NCI-H226 (cell line): ENCODE measurements around the gene DTX4.
"Not testable (repeated sequence)": the region's sequence is repeated elsewhere in the genome, so short reads cannot be mapped to it uniquely, and the experiment has no call there.

Experiments used
- DNase-seq: peaks from one replicate; pipeline ENCODE4 v3.0.0-alpha.2; 2015

DTX4 gene

DNA sequence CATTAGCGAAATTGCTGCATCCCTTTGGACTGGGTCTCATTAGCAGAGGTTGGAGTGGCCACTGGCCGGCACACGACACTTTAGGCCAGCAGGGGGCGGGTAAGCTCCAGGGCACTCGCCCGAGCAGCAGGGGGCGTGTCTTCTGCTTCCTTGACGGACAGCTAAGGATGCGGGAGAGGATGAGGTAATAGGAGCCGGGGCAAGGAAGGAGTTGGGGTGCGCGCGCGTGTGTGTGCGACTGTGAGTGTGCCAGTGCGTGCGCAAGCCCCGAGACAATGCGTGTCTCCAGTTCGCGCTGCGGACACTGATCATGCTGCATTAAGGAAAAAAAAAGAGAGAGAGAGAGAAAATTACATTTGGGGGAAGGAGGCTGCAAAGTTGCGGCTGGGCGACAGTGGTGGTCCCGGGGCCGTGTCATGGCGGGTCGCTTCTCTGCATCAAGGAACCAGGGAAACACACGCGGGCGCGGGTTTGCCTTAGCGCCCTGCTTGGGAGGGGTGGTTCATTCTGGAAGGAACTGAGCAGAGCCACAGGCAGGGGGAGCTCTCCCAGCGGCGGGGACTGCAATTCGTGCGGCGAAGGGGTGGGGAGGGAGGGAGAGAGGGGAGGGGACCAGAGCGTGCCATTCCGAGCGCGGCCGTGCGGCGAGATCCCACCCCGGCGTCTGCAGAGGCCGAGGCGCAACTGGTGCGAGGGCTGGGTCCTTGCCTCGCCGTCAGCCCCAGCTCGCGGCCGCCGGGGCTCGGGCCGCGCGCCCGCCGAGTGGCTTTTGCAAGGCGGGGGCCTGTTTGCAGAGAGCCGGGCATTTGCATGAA, at the start of gene DTX4:
TSS of gene DTX4 (plus strand) at position 625 of the 815 bp plus-strand sequence. CDS start 464 bp downstream, outside the sequence.
- peak; percentile 81 for DNase-seq

- peak; percentile 56 for DNase-seq
Observed at GRCh38 chr11:59135648-59136461, 36.1 kb upstream of the DTX4 start.

DNA sequence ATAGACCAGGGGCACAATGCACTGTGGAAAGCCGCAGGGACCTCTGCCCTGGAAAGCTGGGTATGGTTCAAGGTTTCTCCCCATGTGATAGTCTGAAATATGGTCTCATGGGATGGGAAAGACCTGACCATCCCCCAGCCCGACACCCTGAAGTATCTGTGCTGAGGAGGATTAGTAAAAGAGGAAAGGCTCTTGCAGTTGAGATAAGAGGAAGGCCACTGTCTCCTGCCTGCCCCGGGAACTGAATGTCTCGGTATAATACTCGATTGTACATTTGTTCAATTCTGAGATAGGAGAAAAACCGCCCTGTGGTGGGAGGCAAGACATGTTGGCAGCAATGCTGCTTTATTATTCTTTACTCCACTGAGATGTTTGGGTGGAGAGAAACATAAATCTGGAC, 35.4 kb upstream of the DTX4 start:
- not testable (repeated sequence) for DNase-seq

- DNase-seq, result no peak
Observed at GRCh38 chr11:59137190-59137589, 34.7 kb upstream of the DTX4 start.

- no peak for DNase-seq
Observed at GRCh38 chr11:59138643-59139042, 33.3 kb upstream of the DTX4 start.

GRCh38 chr11:59141191-59141590, 30.7 kb upstream of the DTX4 start:
- no peak for DNase-seq

DNA sequence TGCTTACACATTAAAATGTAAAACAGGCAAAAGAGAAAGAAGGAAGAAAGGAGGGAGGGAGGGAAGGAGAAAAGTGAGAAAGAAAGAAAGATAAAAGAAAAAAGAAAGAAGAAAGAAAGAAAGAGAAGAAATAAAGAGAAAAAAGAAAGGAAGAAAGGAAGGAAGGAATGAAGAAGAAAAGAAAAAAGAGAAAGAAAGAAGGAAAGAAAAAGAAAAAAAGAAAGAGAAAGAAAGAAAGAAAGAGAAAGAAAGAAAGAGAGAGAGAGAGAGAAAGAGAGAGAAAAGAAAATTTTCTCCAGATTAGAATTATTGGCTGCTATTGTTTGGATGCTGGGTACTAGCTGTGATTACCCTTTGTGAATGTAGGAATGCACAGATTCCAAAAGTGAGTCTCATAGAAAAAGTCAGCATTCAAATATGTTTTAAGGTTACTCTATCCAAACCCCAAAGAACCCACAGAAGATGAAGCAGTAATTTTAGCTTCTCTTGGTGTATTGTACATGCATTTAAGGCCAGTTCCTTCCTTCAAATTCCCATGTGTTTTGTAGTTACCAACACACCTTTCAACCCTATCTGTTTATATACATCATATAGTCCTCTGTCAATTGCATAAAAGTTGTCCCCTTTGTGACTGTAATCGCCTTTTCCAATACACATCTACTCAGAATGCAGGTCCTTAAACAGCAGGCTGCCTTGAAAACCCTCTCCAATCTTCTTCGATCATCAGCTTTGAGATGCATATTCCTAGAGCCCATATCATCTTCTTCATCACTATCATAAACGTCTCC, 30.1 kb upstream of the DTX4 start:
- peak; percentile 33 for DNase-seq

- DNase-seq, result peak; percentile 95
Observed at GRCh38 chr11:59142530-59143507, 29.1 kb upstream of the DTX4 start, which contains the start of gene FAM111A. FAM111A (plus strand) TSS chr11:59142856; CDS start chr11:59148873, 6,017 bp downstream.

GRCh38 chr11:59144096-59144495, 27.8 kb upstream of the DTX4 start:
- DNase-seq, result no peak

DNA sequence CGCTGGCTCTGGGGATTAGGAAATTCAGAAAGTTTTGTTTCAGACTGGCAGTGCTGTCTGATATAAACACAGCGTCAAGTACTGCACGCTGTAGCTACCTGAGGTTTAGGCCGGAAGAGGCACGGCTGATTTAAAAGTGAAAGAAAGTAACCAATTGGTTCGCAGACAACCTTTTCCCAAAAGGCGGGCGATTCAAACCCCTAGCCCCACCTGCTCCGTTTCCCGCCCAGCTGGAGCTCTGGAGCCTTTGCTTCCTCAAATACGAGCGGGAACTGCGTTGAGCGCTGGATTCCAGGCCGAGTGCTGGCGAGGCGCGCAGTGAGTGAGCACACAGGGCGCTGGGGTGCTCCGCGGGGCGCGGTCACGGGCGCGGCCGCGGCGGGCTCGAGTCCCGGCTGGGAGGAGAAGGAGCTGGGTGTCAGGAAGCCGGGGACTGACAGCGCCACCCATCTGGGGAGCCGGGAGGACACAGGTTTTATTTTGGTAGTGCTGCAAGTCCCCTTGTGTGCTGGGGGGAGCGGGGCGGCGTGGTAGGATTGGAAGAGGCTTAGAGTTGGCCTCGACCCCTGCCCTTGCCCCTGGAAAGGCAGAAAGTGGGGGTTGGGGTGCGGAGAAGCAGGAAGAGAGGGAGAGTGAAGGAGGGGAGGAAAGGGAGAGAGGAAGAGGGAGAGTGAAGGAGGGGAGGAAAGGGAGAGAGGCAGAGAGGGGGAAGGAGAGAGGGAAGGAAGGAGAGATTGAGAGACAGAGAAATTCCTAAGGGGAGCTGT, 27.2 kb upstream of the DTX4 start:
- peak; percentile 93 for DNase-seq

- peak; percentile 27 for DNase-seq
Observed at GRCh38 chr11:59145534-59145933, 26.4 kb upstream of the DTX4 start.

DNA sequence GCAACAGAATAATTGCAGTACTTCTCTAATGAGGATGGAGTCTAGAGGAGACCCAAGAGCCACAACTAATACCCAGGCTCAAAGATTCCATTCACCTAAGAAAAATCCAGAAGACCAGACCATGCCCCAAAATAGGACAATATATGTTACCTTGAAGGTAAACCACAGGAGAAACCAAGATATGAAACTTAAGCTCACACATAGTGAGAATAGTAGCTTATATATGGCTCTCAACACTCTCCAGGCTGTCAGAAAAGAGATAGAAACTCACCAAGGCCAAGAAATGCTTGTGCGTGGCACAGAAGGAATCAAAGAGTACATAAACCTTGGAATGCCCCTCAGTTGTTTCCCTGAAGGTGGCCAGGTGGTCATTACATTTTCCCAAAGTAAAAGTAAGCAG, 20.2 kb upstream of the DTX4 start:
- no peak for DNase-seq

DNA sequence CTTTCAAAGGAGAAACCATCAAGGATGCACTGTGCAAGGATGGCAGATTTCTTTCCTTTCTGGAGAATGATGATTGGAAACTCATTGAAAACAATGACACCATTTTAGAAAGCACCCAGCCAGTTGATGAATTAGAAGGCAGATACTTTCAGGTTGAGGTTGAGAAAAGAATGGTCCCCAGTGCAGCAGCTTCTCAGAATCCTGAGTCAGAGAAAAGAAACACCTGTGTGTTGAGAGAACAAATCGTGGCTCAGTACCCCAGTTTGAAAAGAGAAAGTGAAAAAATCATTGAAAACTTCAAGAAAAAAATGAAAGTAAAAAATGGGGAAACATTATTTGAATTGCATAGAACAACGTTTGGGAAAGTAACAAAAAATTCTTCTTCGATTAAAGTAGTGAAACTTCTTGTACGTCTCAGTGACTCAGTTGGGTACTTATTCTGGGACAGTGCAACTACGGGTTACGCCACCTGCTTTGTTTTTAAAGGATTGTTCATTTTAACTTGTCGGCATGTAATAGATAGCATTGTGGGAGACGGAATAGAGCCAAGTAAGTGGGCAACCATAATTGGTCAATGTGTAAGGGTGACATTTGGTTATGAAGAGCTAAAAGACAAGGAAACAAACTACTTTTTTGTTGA, 19.5 kb upstream of the DTX4 start:
- DNase-seq, result no peak

- DNase-seq, result no peak
Observed at GRCh38 chr11:59154610-59155009, 17.3 kb upstream of the DTX4 start.

- no peak for DNase-seq
Observed at GRCh38 chr11:59157433-59157832, 14.5 kb upstream of the DTX4 start.

GRCh38 chr11:59158206-59159068, 13.5 kb upstream of the DTX4 start:
- peak; percentile 25 for DNase-seq

DNA sequence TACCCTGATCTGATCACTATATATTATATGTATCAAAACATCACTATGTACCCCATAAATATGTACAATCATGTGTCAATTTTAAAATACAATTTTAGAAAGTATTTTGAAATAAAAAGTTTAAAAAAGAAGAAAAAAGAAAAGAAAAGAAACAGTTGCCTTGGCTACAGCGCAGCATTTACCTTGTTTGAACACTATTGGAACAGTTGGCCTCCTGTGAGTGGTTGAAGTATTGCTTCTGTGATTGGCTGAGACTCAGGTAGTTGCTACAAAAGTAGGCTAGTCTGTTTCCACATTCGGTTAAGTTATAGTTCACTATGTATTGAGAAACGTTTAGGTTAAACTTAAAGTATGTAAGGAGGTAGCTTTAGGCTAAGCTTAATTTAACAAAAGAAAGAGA, 7.9 kb upstream of the DTX4 start:
- no peak for DNase-seq

DNA sequence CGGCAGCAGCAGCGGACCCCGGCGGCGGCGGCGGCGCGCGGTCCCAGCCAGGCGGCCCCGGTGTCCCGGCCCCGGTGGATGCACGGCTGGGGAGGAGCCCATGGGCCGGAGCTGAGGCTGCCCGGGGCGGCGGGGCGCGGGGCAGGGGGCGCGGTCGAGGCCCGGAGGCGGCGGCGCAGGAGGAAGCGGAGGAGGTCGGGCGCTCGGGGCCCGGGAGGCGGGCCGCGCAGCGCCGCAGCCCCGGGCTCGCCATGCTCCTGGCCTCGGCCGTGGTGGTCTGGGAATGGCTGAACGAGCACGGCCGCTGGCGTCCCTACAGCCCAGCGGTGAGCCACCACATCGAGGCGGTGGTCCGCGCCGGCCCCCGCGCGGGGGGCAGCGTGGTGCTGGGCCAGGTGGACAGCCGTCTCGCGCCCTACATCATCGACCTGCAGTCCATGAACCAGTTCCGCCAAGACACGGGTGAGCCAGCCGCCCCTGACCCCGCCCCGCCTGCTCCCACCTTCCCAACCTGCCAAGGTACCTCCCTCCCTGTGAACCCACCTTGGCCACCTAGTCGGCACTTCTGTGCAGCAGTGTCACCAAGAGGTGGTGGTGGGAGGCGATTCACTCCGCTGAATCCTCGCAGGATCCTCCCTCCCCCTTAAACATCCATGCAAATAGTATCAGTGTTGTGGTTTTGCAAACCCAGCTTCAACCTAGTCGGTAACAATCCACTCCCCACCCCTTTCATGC, 580 bp downstream of the DTX4 start:
- DNase-seq, result peak; percentile 7
